Activated CD8-positive, alpha-beta memory T cell treated with anti-CD3 and anti-CD28 coated beads for 4 hours (primary cell): Measurements from ENCODE around the gene ATP8B3.

Source experiments
- DNase-seq, 2 donors: peaks; one replicate each; pipeline ENCODE4 v3.0.0-alpha.2; 2020; ENCODE audit warnings: low read depth in 2 of 2

ATP8B3 gene

DNA sequence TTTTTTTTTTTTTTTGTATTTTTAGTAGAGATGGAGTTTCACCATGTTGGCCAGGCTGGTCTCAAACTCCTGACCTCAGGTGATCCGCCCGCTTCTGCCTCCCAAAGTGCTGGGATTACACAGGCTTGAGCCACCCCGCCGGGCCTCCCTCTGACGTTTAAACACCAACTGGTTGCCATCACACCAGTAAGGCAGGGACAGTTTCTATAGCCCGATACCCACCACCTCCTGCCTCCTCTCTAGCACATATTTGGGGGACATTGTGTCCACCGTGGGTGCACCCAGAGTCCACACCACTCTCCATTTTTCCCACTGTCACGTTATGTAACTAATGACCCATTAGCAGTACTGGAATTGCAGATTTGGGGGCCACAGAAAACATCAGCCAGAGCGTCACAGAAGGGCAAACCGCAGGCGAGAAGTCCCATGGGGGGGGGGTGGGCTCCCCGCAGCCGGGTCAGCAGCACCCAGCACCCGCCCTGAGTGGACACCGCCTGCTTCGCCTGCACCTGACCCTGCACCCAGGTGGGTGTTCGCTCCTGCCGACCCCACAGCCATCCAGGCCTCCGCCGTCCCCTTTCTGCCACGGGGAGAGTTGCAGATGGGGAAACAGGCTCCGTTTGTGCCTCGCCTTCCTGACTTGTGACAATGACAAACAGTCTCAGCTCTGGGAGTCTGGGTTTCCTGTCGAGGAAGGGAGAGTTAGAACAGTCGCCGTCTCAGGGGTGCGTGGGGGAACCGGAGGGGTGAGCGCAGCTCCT, 55.2 kb downstream of the ATP8B3 start:
- DNase-seq: no peak

DNA sequence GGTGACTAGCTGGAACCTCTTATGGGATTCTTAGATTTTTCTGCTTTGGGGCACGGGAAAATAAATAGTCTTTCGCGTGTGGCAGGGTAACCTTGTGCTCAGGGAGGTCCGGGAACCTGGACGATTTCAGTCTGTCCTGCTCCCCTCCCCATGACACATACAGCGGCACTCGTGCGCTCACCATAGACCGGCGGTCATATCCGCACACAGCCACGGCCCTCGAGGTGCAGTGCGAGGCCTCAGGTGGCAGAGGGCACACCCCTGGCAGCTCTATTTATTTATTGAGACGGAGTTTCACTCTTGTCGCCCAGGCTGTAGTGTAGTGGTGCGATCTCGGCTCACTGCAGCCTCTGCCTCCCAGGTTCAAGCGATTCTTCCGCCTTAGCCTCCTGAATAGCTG, 55.8 kb downstream of the ATP8B3 start:
- no peak for DNase-seq

DNA sequence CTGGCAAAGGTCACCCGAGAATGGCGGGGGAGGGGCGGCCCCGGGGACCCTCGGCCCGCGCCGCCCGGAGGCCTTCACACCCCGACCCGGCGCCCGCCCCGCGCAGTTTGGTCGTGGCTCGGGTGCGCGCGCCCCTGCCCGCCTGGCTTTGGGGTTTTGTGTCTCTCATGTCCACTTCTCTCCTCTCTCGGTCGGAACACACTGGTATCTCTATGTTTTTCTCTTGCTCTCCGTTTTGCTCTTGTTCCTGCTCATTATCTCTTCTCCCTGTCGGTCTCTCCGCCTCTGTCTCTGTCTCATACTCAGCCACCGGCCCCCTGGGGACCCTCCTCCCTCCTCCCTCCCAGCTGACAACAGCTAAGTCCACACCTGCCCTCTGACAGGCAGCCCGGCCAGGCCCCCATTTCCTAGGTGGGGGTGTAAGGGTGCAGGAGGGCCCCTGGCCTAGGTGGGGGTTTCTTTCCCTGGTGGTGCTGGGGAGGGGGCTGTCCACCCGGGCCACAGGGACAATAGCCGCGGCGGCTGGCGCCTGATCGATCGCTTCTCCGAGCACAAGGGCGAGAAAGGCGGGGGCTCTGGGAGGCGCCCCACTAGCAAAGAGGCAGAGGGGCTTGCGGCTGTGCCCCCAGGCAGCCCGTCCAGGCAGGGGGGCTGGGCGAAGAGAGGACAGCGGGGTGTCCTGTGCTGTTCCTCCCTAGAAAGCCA, 56.5 kb downstream of the ATP8B3 start:
- DNase-seq: no peak

DNA sequence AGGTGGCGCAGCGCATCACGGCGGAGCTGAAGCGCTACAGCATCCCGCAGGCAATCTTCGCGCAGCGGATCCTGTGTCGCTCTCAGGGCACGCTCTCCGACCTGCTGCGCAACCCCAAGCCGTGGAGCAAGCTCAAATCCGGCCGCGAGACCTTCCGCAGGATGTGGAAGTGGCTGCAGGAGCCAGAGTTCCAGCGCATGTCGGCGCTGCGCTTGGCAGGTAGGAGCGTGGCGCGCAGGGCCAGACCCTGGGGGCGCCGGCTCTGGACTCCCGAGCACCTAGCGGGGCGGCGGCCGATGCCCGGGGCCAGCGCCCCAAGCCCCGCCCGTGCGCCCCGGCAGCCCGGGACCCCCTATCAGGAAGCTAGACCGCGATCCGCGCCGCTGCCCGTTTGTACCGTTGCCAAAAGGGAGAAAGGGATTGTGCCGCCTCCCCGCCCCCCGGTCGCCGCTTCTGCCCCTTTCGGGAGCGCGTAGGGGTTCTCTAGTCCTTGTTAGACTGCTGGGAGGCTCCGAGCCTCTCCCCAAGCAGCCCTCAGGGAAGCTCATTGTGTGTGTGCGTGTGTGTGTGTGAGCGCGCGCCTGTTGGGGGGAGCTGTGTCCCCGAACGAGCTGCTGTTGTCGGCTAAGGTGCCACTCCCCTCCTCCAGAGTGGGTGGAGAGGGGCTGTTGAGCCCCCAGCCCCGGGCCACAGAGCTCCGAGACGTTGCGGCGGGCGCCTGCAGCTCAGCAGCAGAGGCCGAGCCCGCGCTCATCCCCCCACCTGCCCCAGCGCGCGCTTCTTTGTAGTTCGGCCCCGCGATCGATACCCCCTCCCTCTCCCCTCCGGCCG, 57.2 kb downstream of the ATP8B3 start:
- DNase-seq: no peak

DNA sequence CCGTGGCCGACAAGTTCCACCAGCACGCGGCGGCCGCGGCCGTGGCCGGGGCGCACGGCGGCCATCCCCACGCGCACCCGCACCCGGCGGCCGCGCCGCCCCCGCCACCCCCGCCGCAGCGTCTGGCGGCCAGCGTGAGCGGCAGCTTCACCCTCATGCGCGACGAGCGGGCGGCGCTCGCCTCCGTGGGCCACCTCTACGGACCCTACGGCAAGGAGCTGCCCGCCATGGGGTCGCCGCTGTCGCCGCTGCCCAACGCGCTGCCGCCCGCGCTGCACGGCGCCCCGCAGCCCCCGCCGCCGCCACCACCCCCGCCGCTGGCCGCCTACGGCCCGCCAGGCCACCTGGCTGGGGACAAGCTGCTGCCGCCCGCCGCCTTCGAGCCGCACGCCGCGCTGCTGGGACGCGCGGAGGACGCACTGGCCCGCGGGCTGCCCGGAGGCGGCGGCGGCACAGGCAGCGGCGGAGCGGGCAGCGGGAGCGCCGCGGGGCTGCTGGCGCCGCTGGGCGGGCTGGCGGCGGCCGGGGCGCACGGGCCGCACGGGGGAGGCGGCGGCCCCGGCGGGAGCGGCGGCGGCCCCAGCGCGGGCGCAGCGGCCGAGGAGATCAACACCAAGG, 57.9 kb downstream of the ATP8B3 start:
- DNase-seq: no peak

DNA sequence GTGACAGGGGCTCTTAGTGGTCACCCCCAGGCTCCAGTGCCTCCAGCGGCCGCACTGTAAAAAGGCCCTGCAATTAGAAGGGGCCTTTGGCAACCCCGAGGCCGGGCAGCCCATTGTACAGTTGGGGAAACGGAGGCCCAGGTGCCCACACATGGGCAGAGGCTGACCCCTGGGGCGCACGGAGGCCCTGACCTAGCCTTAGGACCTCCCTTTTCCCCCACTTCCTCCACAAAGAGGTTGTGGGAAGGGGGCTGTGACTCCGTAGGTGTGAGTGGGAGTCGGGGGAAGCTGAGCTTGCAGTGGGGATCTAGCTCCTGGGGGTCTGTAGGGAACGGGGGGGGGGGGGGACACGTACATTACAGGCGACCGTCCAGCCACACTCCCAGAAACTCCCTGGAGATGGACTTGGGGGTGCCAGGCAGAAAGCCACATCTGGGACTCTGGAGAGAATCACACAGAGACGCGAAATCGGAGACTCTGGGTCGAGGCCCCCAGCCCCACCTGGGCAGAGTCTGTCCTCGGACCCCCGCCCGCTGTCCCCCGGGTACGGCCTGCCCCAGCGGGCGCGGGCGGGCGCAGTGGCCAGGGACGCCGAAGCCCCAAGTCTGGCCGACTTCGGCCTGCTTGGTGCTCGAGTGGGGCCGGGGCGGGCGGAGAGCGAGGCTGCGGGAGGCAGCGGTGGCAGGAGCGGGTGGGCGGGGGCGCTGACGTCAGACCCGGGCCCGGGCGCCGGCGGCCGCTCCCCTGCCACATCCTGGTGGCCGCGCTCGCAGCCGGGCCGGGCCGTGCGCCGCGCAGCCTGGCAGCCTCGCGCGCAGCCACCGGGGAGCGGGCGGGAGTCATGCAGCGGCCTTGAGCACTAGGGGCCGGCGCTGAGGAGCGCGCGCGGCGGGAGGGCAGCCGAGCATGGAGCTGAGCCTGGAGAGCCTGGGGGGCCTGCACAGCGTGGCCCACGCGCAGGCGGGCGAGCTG, 59.0 kb downstream of the ATP8B3 start, which contains the start of gene ONECUT3:
ONECUT3 (plus strand) TSS at position 750 of the 972 bp plus-strand sequence; CDS start at position 907, 157 bp downstream.
- DNase-seq: no peak

DNA sequence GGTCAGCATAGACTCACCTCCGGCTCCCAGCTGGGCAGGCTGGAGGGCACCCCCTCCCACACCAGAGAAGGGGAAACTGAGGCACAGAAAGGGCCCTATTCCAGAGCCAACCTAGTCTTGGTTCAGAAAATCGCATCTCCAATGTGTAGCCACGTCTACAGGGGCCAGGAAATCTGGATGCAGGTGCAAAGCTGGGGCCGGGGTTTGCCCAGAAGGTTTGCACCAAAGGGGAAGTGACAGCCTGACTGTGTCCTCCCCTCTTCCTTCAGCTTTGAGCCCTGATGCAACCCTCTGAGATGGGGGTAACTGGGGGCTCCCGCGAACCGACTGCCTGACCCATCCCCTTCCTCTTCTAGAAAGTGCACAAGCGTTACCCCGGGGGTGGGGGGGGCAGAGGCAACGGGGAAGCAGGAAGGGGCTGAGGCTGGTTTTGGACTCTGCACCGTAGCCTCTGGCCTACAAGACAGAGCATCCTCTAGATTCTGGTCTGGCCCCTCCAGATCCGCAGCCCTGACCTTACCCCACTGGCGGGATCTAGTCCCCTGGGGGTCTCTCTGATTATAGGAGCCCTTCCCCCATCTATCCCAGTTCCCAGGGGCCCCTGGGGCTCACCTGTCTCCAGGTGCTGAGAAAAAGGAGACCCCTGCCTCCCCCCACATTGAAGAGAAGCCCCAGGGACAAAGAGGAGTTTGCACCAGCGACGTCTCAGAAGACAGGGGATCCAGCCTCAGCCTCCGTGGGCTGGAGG, 59.9 kb downstream of the ATP8B3 start:
- no peak for DNase-seq

DNA sequence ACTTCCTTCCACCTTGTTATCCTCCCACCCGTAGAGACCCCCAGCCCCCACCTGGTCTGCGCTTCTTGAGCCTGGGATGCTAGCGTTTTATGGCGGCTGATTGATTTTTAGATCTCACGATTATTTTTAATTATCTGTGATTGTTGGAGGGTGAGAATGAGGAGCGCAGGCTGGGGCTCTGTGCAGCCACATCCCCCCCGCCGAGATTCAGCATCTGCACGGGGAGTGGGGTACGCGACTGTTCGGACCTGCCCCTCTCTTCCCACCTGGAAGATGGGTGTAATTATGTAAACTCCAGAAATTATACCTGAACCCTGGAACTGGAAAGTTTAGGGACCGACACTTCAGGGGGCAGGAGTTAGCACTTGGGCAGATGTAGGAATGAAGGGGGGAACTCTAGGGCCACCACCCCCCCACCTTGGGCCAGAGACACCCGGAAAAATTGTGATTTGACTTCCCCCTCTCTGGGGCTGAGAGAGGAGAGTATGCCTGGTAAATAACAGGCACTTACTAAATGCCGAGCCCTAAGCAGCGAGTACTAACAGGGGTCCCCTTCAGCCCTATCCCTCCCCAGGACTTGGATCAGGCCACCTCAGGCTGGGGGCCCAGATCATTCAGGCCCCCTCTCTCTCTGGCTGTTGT, 60.6 kb downstream of the ATP8B3 start:
- no peak for DNase-seq

DNA sequence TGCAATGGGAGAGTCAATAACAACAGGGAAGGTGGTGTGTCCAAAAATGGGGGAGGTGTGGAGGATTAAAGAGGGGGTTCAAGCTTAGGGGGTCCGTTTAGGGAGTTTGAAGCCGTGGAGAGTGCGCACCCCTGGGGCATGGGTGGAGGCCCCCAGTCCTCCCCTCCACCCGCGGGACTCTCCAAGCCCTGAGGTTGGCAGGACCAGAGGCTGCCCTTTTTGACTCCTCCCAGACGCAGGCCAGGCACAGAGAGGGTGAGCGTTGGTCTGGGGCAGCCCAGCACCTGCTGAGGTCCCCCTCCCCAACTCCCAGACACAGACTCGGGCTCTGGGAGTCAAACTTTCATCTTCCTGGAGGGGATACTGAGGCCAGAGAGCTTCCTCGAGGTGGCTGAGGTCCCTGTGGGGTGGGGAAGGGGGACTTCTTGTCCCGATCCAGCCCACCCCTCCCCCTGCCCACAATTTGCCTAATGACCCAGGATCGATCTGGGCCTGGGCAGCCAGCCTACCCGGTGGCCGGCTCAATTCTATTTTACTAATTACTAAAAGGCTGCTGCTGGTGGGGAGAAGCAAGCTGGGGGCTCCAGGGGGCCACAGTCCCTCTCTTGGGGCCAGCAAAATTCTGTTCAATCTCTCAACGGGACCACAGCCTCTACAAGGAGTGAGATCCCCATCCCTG, 61.6 kb downstream of the ATP8B3 start:
- no peak for DNase-seq

DNA sequence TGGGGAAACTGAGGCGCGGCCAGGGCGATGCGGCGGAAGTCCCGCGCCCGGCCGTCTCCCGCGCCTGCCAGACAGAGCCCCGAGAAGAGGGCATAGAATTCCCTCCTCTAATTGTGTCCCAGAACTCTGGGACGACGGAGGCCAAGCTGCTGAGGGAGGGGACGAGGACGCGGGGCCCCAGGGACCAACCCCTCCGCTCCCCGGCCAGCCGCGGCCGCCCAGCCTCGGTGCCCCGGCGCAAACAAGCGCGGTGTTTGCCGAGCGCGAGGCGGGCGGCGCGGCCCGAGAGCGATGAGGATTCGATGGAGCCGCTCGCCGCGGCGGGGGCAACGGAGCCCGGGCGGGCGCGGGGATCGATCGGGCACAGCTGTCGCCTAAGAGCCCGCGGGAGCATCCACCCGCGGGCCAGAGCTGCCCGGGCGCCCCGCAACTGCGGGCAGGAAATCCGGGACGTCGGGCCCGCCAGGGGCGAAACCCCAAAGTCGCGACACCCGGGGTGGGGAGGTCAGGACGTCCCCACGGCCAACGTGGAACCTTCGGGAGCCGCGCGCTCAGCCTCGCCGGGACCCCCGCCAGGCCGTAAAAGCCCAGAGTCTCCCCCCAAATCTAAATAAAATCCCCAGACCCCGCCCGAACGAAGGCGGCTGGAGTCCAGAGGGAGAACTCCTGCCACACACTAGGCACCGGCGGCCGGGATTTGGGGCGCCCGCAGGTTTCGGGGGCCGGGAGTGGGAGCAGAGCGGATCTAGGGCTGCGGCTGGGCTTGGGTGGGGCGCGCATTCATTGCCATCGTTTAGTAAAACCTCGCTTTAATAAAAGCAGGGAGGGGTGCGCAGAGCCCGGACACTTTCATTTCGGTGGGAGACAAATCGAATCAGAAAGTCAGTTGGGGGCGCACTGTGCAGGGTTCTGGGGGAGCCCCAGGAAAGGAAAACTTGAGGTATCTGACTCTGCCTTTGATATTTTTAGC, 62.4 kb downstream of the ATP8B3 start:
- no peak for DNase-seq

DNA sequence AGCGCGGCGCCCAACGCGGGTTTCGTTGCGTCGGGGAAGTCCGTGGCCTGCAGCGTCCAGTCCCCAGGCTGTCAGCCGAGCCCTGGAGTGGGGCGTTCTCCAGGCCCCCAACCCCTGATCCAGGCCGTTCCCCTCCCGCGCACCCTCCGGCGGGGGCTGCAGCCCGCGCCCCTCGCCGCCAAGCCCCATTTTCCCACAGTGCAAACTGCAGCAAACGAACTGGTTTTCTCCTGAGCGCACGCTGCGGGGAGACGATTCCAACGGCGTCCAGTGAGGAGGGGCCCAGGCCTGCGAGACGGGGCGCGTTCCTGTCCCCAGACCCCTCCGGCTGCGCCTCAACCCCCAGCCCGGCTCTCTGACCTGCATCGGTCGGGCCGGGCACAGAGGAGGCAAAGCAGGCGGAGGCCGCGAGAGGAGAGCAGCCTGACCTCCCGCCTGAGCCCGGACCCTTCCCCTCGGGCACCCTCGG, 63.2 kb downstream of the ATP8B3 start:
- no peak for DNase-seq

DNA sequence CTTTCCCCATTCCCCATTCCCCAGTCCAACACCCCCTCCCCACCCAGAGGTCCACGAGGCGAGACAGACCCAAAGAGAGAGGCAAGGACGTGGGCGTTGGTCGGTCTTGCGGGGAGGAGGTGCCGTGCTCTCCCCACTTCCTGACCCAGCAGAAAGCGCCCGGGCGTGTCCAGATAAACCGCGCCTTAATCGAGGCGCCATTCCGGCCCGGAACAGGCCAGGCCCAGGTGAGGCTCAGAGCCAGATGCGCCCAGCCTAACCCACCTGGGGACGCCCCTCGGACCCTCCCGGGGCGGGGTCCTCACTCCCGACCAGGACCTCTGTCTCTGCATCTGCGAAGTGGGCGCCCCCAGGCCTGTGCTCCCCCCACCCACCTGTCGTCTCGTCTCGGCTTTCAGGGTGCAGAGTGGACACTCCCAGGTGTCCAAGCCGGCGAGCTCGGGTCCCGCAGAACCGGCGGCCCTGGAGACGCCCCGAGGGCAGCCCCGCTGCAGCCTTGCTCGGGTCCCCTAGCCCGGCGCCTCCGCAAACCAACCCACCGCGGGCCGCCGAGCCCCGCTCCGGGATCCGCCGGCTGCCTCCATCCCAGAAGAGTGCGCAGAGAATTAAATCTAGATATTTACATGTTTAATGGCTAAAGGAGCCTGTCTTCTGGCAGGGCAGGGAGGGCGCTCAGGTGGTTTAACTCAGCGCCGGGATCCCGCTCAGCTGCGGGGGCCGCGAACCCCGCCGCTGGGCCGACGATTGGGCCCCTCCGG, 63.8 kb downstream of the ATP8B3 start:
- DNase-seq: no peak

DNA sequence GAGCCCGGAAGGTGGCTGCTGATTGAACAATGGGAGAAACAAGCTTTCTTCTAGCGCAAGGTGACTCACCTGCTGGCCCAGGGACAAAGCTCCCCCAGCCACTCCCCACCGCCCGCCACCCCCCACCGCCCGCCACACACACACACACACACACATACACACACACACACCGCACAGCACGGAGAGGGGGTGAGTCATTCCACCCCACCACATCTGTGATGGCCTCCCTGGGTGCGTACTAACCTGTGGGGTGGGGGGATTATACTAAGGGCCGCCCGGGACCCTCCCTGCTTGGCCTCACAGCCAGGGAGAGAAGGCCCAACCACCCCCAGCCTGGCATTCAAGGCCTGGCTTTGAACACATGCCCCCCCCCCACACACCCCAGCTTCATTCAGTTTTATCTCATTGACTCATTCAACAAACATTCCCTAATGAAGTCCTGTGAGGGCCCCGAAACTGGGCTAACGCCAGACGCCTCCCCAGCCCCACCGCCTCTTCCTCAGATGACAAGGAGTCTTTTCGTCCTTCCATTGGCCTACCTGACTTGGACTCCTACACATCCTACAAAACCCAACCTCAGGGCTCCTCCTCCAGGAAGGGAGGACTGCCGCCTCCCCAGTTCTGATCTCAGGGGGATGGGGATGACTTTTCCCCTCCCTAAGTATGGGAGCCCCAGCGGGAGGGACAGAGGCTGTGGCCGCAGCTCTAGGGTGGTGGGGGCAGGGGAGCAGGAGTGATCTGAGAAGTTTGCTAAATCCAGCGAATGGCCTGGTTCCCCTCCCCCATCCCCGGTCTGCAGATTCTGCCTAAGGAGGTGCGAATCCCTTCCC, 64.6 kb downstream of the ATP8B3 start:
- peak; percentile 16 to 31 for DNase-seq

DNA sequence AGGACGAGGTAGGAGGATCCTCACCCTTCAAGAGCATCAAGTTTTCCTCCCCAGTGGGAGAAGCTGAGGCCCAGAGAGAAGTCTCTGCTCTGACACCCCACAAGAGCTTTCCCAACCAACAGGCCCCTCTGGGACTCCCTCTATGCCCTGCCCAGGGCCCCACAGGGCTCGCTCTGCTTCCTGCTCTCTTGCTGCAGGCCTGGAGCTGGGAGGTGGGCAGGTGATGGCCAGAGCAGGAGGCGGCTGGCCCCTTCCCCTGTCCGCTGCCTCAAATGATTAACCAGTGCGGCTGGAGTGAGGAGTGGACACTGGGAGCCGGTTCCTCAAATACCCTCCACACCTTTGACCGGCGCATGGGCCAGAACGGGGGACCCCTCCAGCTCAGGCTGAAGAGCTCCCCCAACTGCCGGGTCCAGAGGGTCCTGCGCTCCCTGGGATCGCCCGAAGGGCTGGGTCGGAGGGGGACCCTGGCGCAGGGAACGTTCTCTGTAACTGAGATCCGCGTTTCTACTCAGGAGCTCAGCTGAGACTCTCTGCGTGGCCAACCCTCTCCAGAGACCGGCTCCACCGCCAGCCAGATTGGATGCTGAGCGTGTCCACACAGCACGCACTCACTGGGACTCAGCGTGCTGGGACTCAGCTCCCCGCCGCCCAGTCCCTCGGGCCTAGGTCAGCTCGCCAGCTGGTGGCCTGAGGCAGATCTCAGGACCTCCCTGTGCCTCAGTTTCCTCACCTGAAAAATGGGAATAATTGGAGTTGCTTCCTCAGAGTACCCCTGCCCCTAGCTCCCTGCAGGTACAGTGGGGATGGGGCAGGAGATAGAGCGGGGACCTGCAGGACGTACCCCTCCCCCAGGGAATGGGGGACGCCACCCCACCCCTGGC, 65.4 kb downstream of the ATP8B3 start:
- no peak for DNase-seq

DNA sequence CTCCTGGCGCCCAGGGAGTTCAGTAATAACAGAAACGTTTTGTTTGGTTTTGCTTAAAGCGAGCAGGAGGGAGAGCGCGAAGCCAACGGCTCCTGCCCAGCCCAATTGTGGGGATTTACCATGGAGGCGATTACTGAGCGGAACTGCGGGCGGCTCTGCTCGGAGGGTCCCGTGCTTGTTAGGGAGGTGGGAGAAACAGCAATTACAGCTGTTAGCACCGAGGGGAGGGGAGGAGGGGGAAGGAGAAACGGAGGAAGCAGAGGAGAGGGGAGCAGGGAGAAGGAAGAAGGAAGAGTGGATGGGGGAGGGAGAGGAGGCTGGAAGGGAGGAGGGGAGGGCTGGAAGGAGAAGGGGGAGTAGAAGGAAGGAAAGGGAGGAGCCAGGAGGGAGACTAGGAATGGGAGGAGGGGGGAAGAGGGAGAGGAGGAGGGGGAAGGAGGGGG, 66.5 kb downstream of the ATP8B3 start:
- DNase-seq: no peak
